Calu3 (cell line): ENCODE measurements around the gene AK5. TPM values are rescaled to one million over a fixed set of nuclear protein-coding genes. Genes with fewer than 3 reads are reported as not detected.

Source experiments
- BruUV-seq: library from RNA; stranded (reverse); fragments of 400-500 nt; replicated peaks from 2 replicates; lab custom pipeline; 2021; lab: Mats Ljungman, UMichigan
- CTCF ChIA-PET: fragments of 300-600 bp; sonication (Branson Sonifier 250); formaldehyde crosslinking; loops from one replicate; lab custom pipeline; 2022; ENCODE audit warnings: antibody characterized with exemption; lab: Charles Lee
- DNase-seq: peaks from one replicate; pipeline ENCODE4 v3.0.0; 2022
- H3K27ac Mint-ChIP-seq: one replicate; pipeline ENCODE4 v1.8.0; 2022; ENCODE audit warnings: mixed read lengths; ENCODE audit not compliant: unreplicated experiment
- H3K27me3 Mint-ChIP-seq: one replicate; pipeline ENCODE4 v1.8.0; 2022; ENCODE audit warnings: mixed read lengths; ENCODE audit not compliant: unreplicated experiment
- H3K36me3 Mint-ChIP-seq: one replicate; pipeline ENCODE4 v1.8.0; 2022; ENCODE audit warnings: mild to moderate bottlenecking, moderate library complexity, mixed read lengths; ENCODE audit not compliant: insufficient read depth, unreplicated experiment
- H3K4me1 Mint-ChIP-seq: one replicate; pipeline ENCODE4 v1.8.0; 2022; ENCODE audit warnings: mild to moderate bottlenecking, low read depth, mixed read lengths; ENCODE audit not compliant: unreplicated experiment
- H3K4me3 Mint-ChIP-seq: one replicate; pipeline ENCODE4 v1.8.0; 2022; ENCODE audit warnings: mild to moderate bottlenecking, low read depth, moderate library complexity, mixed read lengths; ENCODE audit not compliant: unreplicated experiment
- H3K9me3 Mint-ChIP-seq: one replicate; pipeline ENCODE4 v1.8.0; 2022; ENCODE audit warnings: low read depth, mixed read lengths; ENCODE audit not compliant: unreplicated experiment
- CTCF ChIP-seq: fragments of 200-600 bp; IDR thresholded peaks from one replicate; pipeline ENCODE4 v1.8.0; 2022; ENCODE audit warnings: antibody characterized with exemption; ENCODE audit not compliant: unreplicated experiment
- intact Hi-C: fragments of 100-400 bp; cut with micrococcal nuclease; formaldehyde crosslinking; loops from one replicate; pipeline ENCODE4 v1.10.0; 2022; ENCODE audit not compliant: unreplicated experiment
- total RNA-seq: library from RNA; stranded (reverse); gene quantifications from 2 replicates; pipeline ENCODE4 v1.2.3, GENCODE V29; 2022

The AK5 gene
- total RNA-seq, 1 experiment from 2014 or later, result not detected

GRCh38 chr1:77465139-77465538, 183.3 kb downstream of the AK5 start:
- H3K4me3 Mint-ChIP-seq, result no peak overlapping the region
- no peak for TF ChIP-seq CTCF
- DNase-seq, result no peak
- CTCF ChIA-PET, result no interaction called here
- no peaks in the 10 kb centered on the region for H3K36me3 Mint-ChIP-seq
- H3K4me1 Mint-ChIP-seq, result peaks cover 2% of the 10 kb centered on the region
- intact Hi-C loops, result no loop called here
- H3K9me3 Mint-ChIP-seq, result no peaks in the 10 kb centered on the region
- no TSS peak for BruUV-seq
- peaks cover 14% of the 10 kb centered on the region for H3K27me3 Mint-ChIP-seq
- H3K27ac Mint-ChIP-seq, result no peak overlapping the region

- Mint-ChIP-seq H3K9me3 (no peaks in the 10 kb centered on the region), H3K4me3 (no peak overlapping the region), H3K36me3 (no peaks in the 10 kb centered on the region), H3K27me3 (peaks cover 14% of the 10 kb centered on the region), H3K4me1 (no peaks in the 10 kb centered on the region), H3K27ac (no peak overlapping the region)
- CTCF ChIA-PET, result interaction anchor here (0.6 kb wide), 1 partner anchor 1140 kb away, joined by 4 read pairs; no protein-coding TSS in a partner anchor
- TF ChIP-seq CTCF, result no peak
- DNase-seq, result no peak
- intact Hi-C loops, result no loop called here
- BruUV-seq, result no TSS peak
Measured at GRCh38 chr1:77465922-77466321, 184.1 kb downstream of the AK5 start.

GRCh38 chr1:77467021-77467595, 185.3 kb downstream of the AK5 start:
- TF ChIP-seq CTCF, result no peak
- Mint-ChIP-seq H3K4me1 (no peaks in the 10 kb centered on the region), H3K4me3 (no peak overlapping the region), H3K27ac (no peak overlapping the region), H3K27me3 (peaks cover 14% of the 10 kb centered on the region), H3K36me3 (no peaks in the 10 kb centered on the region), H3K9me3 (no peaks in the 10 kb centered on the region)
- no TSS peak for BruUV-seq
- DNase-seq, result no peak
- CTCF ChIA-PET, result no interaction called here
- intact Hi-C loops, result no loop called here

- CTCF ChIA-PET, result no interaction called here
- intact Hi-C loops, result no loop called here
- no peaks in the 10 kb centered on the region for H3K4me1 Mint-ChIP-seq
Measured at GRCh38 chr1:77467741-77468140, 185.9 kb downstream of the AK5 start.

More at GRCh38 chr1:77467741-77468140, 185.9 kb downstream of the AK5 start:
- no peak for TF ChIP-seq CTCF
- no peak overlapping the region for H3K27ac Mint-ChIP-seq
- peaks cover 14% of the 10 kb centered on the region for H3K27me3 Mint-ChIP-seq
- no peak for DNase-seq
- H3K9me3 Mint-ChIP-seq, result no peaks in the 10 kb centered on the region
- no peak overlapping the region for H3K4me3 Mint-ChIP-seq
- no peaks in the 10 kb centered on the region for H3K36me3 Mint-ChIP-seq
- no TSS peak for BruUV-seq
